ENCODE data around the gene MPHOSPH9. TPM values are rescaled to one million over a fixed set of nuclear protein-coding genes. Genes with fewer than 3 reads are reported as not detected.
"Not testable (repeated sequence)": the region's sequence is repeated elsewhere in the genome, so short reads cannot be mapped to it uniquely, and the experiment has no call there.

MPHOSPH9 gene
- total RNA-seq, 1 donor from 2014 or later: 40.9 TPM

DNA sequence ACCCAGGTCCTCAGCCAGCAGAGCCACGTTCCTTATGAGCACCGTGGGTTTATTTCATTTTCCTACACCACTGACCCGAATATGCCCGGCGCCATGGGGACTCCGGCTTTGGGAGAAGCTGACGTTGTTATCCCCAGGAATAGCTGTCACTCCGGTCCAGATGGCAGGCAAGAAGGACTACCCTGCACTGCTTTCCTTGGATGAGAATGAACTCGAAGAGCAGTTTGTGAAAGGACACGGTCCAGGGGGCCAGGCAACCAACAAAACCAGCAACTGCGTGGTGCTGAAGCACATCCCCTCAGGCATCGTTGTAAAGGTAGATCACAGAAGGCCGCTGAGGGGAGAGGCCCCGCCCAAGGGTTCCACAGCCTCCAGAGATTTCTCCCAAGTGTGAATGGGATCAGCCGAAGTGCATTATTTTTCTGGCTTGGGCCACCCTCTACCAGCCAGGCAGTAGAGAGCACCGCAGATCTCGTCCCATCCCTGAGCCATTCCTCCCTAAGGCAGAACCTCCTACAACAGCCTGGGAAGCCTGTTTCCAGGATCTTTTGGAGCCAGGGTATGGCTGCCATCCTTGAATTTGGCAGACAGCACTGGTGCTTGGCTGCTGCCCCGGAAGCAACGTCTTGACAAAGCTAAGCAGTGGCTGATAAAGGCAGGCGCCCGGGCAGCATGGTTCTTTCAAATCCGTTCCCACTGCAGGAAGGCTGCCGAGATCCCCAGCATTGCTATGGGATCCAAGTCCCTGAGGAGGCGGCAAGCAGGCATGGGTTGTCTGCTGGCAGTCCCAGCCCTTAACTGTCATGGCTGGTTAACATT lies 20.9 kb upstream of the MPHOSPH9 start:
- Mint-ChIP-seq H3K27ac (no peak overlapping the region), H3K9me3 (peaks cover 8% of the 10 kb centered on the region)

DNA sequence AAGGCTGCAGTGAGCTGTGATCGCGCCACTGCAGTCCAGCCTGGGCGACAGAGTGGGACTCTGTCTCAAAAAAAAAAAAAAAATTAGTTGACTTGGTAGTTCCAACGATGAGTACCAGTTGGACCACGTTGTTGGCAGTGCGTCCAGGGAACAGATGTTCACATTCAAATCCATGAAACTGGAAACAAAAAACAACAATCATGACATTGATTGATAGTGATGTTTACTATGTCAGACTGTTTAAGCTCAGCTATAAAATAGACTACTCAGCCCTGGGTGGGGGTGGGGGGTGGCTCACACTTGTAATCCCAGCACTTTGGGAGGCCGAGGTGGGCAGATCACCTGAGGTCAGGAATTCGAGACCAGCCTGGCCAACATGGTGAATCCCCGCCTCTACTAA lies 19.4 kb upstream of the MPHOSPH9 start:
- not testable (repeated sequence) for DNase-seq (ENCODE audit: low spot score in 2 of 2, unreplicated experiment in 2 of 2); H3K27me3 Mint-ChIP-seq (ENCODE audit: low read depth); H3K4me3 Mint-ChIP-seq
- Mint-ChIP-seq H3K27ac (peak overlapping the region; percentile 95), H3K36me3 (peaks cover 47% of the 10 kb centered on the region), H3K4me1 (peaks cover 19% of the 10 kb centered on the region), H3K9me3 (peaks cover 17% of the 10 kb centered on the region)

More for the DNA sequence above, 20.9 kb upstream of the MPHOSPH9 start:
- Mint-ChIP-seq H3K27me3 (ENCODE audit: low read depth) (no peaks in the 10 kb centered on the region), H3K36me3 (peaks cover 35% of the 10 kb centered on the region), H3K4me3 (no peak overlapping the region), H3K4me1 (peaks cover 19% of the 10 kb centered on the region)
- no peak for DNase-seq (ENCODE audit: low spot score in 2 of 2, unreplicated experiment in 2 of 2)
- TF ChIP-seq, protein P1, sequence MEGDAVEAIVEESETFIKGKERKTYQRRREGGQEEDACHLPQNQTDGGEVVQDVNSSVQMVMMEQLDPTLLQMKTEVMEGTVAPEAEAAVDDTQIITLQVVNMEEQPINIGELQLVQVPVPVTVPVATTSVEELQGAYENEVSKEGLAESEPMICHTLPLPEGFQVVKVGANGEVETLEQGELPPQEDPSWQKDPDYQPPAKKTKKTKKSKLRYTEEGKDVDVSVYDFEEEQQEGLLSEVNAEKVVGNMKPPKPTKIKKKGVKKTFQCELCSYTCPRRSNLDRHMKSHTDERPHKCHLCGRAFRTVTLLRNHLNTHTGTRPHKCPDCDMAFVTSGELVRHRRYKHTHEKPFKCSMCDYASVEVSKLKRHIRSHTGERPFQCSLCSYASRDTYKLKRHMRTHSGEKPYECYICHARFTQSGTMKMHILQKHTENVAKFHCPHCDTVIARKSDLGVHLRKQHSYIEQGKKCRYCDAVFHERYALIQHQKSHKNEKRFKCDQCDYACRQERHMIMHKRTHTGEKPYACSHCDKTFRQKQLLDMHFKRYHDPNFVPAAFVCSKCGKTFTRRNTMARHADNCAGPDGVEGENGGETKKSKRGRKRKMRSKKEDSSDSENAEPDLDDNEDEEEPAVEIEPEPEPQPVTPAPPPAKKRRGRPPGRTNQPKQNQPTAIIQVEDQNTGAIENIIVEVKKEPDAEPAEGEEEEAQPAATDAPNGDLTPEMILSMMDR (IDR thresholded peaks at IDR 0.05; ENCODE audit: unreplicated experiment): no peak

DNA sequence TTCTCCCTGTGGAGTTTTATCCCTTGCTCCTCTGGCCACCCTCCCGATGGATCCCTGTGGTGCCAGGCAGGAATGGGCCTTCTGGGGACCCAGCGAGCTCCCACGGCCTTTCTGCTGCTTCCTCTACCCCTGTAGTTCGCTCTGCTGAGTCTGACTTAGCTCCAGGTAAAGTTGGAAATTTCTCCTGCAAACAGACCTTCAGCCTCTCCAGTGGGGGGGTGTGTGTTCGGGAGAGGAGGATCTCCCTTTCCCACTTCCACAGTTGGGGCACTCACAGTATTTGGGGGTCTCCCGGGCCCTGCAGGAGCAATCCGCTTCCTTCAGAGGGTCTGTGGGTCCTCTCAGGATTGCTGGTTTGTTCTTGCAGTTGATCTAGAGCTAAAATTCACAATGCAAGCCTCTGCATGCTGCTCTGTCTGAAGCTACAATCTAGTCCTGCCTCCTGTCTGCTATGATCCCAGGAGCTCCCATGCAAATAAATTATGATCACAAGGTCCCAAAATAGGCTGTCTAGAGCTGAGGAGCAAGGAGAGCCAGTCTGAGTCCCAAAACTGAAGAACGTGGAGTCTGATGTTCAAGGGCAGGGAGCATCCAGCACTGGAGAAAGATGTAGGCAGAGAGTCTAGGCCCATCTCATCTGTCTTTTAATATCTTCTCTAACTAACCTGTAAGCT lies 18.6 kb upstream of the MPHOSPH9 start:
- Mint-ChIP-seq H3K9me3 (peaks cover 23% of the 10 kb centered on the region), H3K4me1 (peaks cover 19% of the 10 kb centered on the region), H3K4me3 (peak overlapping the region; percentile 18), H3K36me3 (peaks cover 50% of the 10 kb centered on the region), H3K27me3 (ENCODE audit: low read depth) (no peaks in the 10 kb centered on the region), H3K27ac (peak overlapping the region; percentile 95)
- no peak for DNase-seq (ENCODE audit: low spot score in 2 of 2, unreplicated experiment in 2 of 2)
- TF ChIP-seq, protein P1 (IDR thresholded peaks at IDR 0.05; ENCODE audit: unreplicated experiment): no peak

DNA sequence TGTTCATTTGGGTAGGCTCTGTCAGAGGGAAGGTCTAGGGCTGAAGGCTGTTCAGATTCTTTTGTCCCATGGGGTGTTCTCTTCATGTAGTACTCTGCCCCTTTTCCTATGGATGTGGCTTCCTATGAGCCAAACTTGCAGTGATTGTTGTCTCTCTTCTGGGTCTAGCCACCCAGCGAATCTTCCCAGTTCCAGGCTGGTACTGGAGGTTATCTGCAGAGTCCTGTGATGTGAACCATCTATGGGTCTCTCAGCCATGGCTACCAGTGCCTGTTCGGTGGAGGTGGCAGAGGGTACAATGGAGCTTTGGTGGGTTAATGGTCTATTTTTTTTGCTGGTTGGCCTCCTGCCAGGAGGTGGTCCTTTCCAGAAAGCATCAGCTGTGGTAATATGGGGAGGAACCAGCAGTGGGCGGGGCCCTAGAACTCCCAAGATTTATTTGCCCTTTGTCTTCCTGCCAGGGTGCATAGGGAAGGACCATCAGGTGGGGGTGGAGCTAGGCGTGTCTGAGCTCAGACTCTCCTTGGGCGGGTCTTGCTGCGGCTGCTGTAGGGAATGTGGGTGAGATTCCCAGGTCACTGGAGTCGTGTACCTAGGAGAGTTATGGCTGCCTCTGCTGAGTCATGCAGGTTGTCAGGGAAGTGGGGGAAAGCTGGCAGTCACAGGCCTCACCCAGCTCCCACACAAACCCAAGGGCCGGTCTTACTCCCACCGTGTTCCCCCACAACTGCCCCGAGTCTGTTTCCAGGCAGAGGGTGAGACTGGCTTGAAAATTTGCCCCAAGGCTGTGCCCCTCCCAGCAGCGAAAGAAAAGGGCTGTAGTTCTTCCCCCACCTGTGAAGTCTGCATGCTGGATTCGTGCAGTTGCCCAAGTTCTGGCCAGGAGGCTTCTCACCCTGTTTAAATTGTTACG lies 17.8 kb upstream of the MPHOSPH9 start:
- Mint-ChIP-seq H3K27me3 (ENCODE audit: low read depth) (no peaks in the 10 kb centered on the region), H3K36me3 (peaks cover 49% of the 10 kb centered on the region), H3K4me3 (peak overlapping the region; percentile 18), H3K27ac (peak overlapping the region; percentile 95), H3K4me1 (peaks cover 19% of the 10 kb centered on the region), H3K9me3 (peaks cover 24% of the 10 kb centered on the region)
- DNase-seq (ENCODE audit: low spot score in 2 of 2, unreplicated experiment in 2 of 2): no peak
- TF ChIP-seq, protein P1 (IDR thresholded peaks at IDR 0.05; ENCODE audit: unreplicated experiment): no peak

DNA sequence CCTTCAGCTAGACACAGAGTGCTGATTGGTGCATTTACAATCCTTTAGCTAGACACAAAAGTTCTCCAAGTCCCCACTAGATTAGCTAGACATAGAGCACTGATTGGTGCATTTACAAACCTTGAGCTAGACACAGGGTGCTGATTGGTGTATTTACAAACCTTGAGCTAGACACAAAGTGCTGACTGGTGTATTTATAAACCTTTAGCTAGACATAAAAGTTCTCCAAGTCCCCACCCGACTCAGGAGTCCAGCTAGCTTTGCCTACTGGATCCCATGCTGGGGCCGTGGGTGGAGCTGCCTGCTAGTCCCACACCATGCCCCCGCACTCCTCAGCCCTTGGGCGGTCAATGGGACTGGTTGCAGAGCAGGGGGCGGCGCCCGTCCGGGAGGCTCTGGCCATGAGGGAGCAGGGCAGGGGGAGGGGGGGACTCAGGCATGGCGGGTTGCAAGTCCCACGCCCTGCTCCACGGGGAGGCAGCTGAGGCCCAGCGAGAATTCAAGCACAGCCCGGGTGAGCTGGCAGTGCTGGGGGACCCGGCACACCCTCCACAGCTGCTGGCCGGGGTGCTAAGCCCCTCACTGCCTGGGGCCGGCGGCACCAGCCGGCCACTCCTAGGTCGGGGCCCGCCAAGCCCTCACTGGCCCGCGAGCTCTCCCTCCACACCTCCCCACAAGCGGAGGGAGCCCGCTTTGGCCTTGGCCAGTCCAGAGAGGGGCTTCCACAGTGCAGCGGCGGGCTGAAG lies 16.2 kb upstream of the MPHOSPH9 start:
- H3K27ac Mint-ChIP-seq; H3K27me3 Mint-ChIP-seq (ENCODE audit: low read depth); DNase-seq (ENCODE audit: low spot score in 2 of 2, unreplicated experiment in 2 of 2); H3K4me3 Mint-ChIP-seq: not testable (repeated sequence)
- Mint-ChIP-seq H3K4me1 (peaks cover 19% of the 10 kb centered on the region), H3K9me3 (peaks cover 31% of the 10 kb centered on the region), H3K36me3 (peaks cover 49% of the 10 kb centered on the region)

DNA sequence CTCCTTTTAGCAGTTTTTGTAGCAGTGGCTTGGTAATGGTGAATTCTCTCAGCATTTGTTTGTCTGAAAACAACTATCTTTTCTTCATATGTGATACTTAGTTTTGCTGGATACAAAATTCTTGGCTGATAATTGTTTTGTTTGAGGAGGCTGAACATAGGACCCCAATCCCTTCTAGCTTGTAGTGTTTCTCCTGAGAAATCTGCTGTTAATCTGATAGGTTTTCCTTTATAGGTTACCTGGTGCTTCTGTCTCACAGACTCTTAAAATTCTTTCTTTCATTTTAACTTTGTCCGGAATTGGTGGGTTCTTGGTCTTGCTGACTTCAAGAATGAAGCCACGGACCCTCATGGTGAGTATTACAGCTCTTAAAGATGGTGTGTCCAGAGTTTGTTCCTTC lies 15.2 kb upstream of the MPHOSPH9 start:
- H3K4me3 Mint-ChIP-seq; DNase-seq (ENCODE audit: low spot score in 2 of 2, unreplicated experiment in 2 of 2); H3K27ac Mint-ChIP-seq; H3K27me3 Mint-ChIP-seq (ENCODE audit: low read depth): not testable (repeated sequence)
- H3K9me3 Mint-ChIP-seq: peaks cover 31% of the 10 kb centered on the region
- H3K4me1 Mint-ChIP-seq: peaks cover 19% of the 10 kb centered on the region
- H3K36me3 Mint-ChIP-seq: peaks cover 42% of the 10 kb centered on the region

Data from mesothelial cell of epicardium (in vitro differentiated cells).